Uterus (tissue), 4 donors: ENCODE measurements around the gene NPM3. TPM values are rescaled to one million over a fixed set of nuclear protein-coding genes. Genes with fewer than 3 reads are reported as not detected.

Source experiments
- DNase-seq, 2 donors: peaks; one replicate each; pipeline ENCODE4 v3.0.0-alpha.2; 2019 to 2020
- H3K27ac ChIP-seq, 2 donors: fragments of 200-600 bp; sonication (generic); 1 replicate in 1 of 2; 2 replicates in 1 of 2; pipeline ENCODE4 v1.5.1; 2016 to 2018
- H3K27me3 ChIP-seq, 2 donors: fragments of 200-600 bp; sonication (generic); one replicate each; pipeline ENCODE4 v1.5.1; 2018 to 2019; ENCODE audit warnings: control low read depth in 1 of 2
- H3K36me3 ChIP-seq, 2 donors: fragments of 200-600 bp; sonication (generic); one replicate each; pipeline ENCODE4 v1.5.1; 2019; ENCODE audit warnings: control low read depth in 1 of 2
- H3K4me1 ChIP-seq, 2 donors: fragments of 200-600 bp; sonication (generic); one replicate each; pipeline ENCODE4 v1.5.1; 2018 to 2019; ENCODE audit warnings: control low read depth in 1 of 2
- H3K4me3 ChIP-seq, 2 donors: fragments of 200-600 bp; sonication (generic); 1 replicate in 1 of 2; 2 replicates in 1 of 2; pipeline ENCODE4 v1.5.1; 2018 to 2019; ENCODE audit warnings: mild to moderate bottlenecking in 1 of 2
- H3K9me3 ChIP-seq, 2 donors: fragments of 200-600 bp; sonication (generic); one replicate each; pipeline ENCODE4 v1.5.1; 2019; ENCODE audit warnings: control low read depth in 1 of 2
- CTCF ChIP-seq, 4 experiments: fragments of 200-600 bp in 2 of 4; fragments of 450-650 bp in 2 of 4; sonication (generic) in 2 of 4; IDR thresholded peaks; one replicate each; pipeline ENCODE4 v1.5.1; 2016 to 2019; ENCODE audit warnings: antibody characterized with exemption in 4 of 4, mild to moderate bottlenecking in 2 of 4, moderate library complexity in 1 of 4
- POLR2A ChIP-seq, 2 donors: fragments of 450-650 bp; IDR thresholded peaks; one replicate each; pipeline ENCODE4 v1.6.1; 2016; ENCODE audit warnings: antibody characterized with exemption in 2 of 2, mild to moderate bottlenecking in 1 of 2, moderate library complexity in 1 of 2
- intact Hi-C: fragments of 100-400 bp; cut with DNase I; formaldehyde crosslinking; loops from one replicate; pipeline ENCODE4 v1.15.1; 2023; ENCODE audit warnings: low total_unique reads
- total RNA-seq, 4 donors: library from RNA; depleted of rRNA in 3 of 4; stranded (reverse); fragments of >200 nt in 3 of 4; gene quantifications; one replicate each; pipeline versions ENCODE4 v1.1.0 to v1.2.4, GENCODE V29; 2014 to 2023
- donor health status: DM: yes; HTN: yes; CAD: no.

Gene NPM3
- total RNA-seq, 4 donors from 2014 or later = 11.0 to 122 (median 38.0) TPM

- Histone ChIP-seq H3K27me3 (no peaks in the 10 kb centered on the region), H3K4me3 (peak overlapping the region; percentile 27 to 35), H3K9me3 (no peaks in the 10 kb centered on the region), H3K27ac (peak overlapping the region; percentile 60 to 75), H3K36me3 (no peaks in the 10 kb centered on the region), H3K4me1 (no peaks in the 10 kb centered on the region)
- DNase-seq = peak; percentile 58 to 68
- intact Hi-C loops = no loop called here
- no peak for TF ChIP-seq POLR2A (IDR thresholded peaks at IDR 0.05)
- no peak for TF ChIP-seq CTCF (IDR thresholded peaks at IDR 0.05)
Observed at GRCh38 chr10:101829561-101830315, 46.5 kb upstream of the NPM3 start.

- H3K9me3 ChIP-seq = no peaks in the 10 kb centered on the region
- TF ChIP-seq POLR2A (IDR thresholded peaks at IDR 0.05) (no peak), CTCF (IDR thresholded peaks at IDR 0.05) (no peak)
- DNase-seq = peak; percentile 53
- H3K36me3 ChIP-seq = no peaks in the 10 kb centered on the region
- no peaks in the 10 kb centered on the region for H3K27me3 ChIP-seq
- H3K4me3 ChIP-seq = peak overlapping the region; percentile 6 to 35
- no peaks in the 10 kb centered on the region for H3K4me1 ChIP-seq
- intact Hi-C loops = no loop called here
- H3K27ac ChIP-seq = peak overlapping the region; percentile 17 to 75
Observed at GRCh38 chr10:101828766-101829551, 45.7 kb upstream of the NPM3 start.

- Histone ChIP-seq H3K27ac (peak overlapping the region in 1 of 2 donors; percentile 75), H3K36me3 (no peaks in the 10 kb centered on the region), H3K4me3 (no peak overlapping the region), H3K27me3 (no peaks in the 10 kb centered on the region), H3K4me1 (no peaks in the 10 kb centered on the region), H3K9me3 (no peaks in the 10 kb centered on the region)
- DNase-seq = no peak
- intact Hi-C loops = no loop called here
- TF ChIP-seq CTCF (IDR thresholded peaks at IDR 0.05) (no peak), POLR2A (IDR thresholded peaks at IDR 0.05) (no peak)
Observed at GRCh38 chr10:101827919-101828600, 44.8 kb upstream of the NPM3 start.

- Histone ChIP-seq H3K4me1 (no peaks in the 10 kb centered on the region), H3K27me3 (no peaks in the 10 kb centered on the region), H3K4me3 (no peak overlapping the region), H3K27ac (no peak overlapping the region), H3K36me3 (no peaks in the 10 kb centered on the region), H3K9me3 (no peaks in the 10 kb centered on the region)
- intact Hi-C loops = no loop called here
- no peak for TF ChIP-seq CTCF (IDR thresholded peaks at IDR 0.05)
- no peak for TF ChIP-seq POLR2A (IDR thresholded peaks at IDR 0.05)
- DNase-seq = peak in 1 of 2 donors; percentile 1
Observed at GRCh38 chr10:101826852-101827434, 43.7 kb upstream of the NPM3 start.
